Thyroid gland (tissue), 4 donors: Measurements from ENCODE around the gene ANO6. TPM values are rescaled to one million over a fixed set of nuclear protein-coding genes. Genes with fewer than 3 reads are reported as not detected.

Source experiments
- DNase-seq, 2 donors: peaks; one replicate each; pipeline ENCODE4 v3.0.0-alpha.2; 2019
- H3K27ac ChIP-seq, 3 donors: fragments of 200-600 bp; sonication (generic); 1 replicate in 2 of 3; 2 replicates in 1 of 3; pipeline ENCODE4 v1.5.1; 2016 to 2019; ENCODE audit warnings: mild to moderate bottlenecking in 1 of 3, moderate library complexity in 1 of 3
- H3K27me3 ChIP-seq: fragments of 200-600 bp; sonication (generic); one replicate; pipeline ENCODE4 v1.5.1; 2019
- H3K36me3 ChIP-seq, 2 donors: fragments of 200-600 bp; sonication (generic); one replicate each; pipeline ENCODE4 v1.5.1; 2016 to 2019
- H3K4me1 ChIP-seq, 2 donors: fragments of 200-600 bp; sonication (generic); one replicate each; pipeline ENCODE4 v1.5.1; 2017 to 2019
- H3K4me3 ChIP-seq, 3 donors: fragments of 200-600 bp; sonication (generic); replicated peaks in 1 of 3; 1 replicate in 2 of 3; 2 replicates in 1 of 3; pipeline ENCODE4 v1.5.1; 2016; ENCODE audit warnings: mild to moderate bottlenecking in 1 of 3
- H3K9me3 ChIP-seq: fragments of 200-600 bp; sonication (generic); one replicate; pipeline ENCODE4 v1.5.1; 2017
- POLR2A ChIP-seq, 2 donors: fragments of 450-650 bp; IDR thresholded peaks; one replicate each; pipeline ENCODE4 v1.6.1; 2017; ENCODE audit warnings: antibody characterized with exemption in 2 of 2, mild to moderate bottlenecking in 2 of 2, moderate library complexity in 1 of 2
- WGBS, 2 donors: methylation state at CpG; one replicate each; pipeline ENCODE4 v1.1.5; 2017; 5-methylcytosine and 5-hydroxymethylcytosine counted together
- intact Hi-C: fragments of 100-400 bp; cut with DNase I; formaldehyde crosslinking; loops from one replicate; pipeline ENCODE4 v1.15.1; 2023
- total RNA-seq, 4 donors: library from RNA; depleted of rRNA; stranded (reverse); fragments of >200 nt; gene quantifications; one replicate each; pipeline ENCODE4 v1.2.3, GENCODE V29; 2016
- TF ChIP-seq, protein P1 (sequence below), 6 experiments: fragments of 200-600 bp in 3 of 6; fragments of 450-650 bp in 3 of 6; sonication (generic) in 3 of 6; IDR thresholded peaks; one replicate each; pipeline ENCODE4 v1.5.1; 2016 to 2019; ENCODE audit warnings: antibody characterized with exemption in 6 of 6, mild to moderate bottlenecking in 2 of 6, inconsistent platforms in 1 of 6, moderate library complexity in 1 of 6

The ANO6 gene
- total RNA-seq, 4 donors from 2014 or later, result 37.3 to 61.1 (median 48.1) TPM

DNA sequence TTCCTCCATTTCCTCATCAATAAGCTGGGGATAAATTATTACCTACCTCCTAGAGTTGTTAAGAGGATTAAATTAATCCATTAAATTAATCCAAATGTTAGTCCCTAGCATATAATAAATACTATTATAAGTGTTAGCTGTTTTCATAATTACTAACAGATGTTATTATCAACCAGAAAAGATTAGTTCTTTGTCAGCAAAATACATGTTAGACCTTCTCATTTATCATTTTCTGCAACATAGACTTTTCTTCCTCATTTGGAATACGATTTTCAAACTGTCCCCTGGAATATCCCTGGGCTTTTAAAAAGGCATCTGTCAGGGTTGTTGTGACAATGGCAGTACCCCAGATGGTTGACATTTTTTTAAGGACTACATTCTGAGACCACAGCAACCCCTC is 133.1 kb downstream of the ANO6 start:
- H3K4me1 ChIP-seq, result no peaks in the 10 kb centered on the region
- TF ChIP-seq, protein P1, sequence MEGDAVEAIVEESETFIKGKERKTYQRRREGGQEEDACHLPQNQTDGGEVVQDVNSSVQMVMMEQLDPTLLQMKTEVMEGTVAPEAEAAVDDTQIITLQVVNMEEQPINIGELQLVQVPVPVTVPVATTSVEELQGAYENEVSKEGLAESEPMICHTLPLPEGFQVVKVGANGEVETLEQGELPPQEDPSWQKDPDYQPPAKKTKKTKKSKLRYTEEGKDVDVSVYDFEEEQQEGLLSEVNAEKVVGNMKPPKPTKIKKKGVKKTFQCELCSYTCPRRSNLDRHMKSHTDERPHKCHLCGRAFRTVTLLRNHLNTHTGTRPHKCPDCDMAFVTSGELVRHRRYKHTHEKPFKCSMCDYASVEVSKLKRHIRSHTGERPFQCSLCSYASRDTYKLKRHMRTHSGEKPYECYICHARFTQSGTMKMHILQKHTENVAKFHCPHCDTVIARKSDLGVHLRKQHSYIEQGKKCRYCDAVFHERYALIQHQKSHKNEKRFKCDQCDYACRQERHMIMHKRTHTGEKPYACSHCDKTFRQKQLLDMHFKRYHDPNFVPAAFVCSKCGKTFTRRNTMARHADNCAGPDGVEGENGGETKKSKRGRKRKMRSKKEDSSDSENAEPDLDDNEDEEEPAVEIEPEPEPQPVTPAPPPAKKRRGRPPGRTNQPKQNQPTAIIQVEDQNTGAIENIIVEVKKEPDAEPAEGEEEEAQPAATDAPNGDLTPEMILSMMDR (IDR thresholded peaks at IDR 0.05), result no peak
- no peak for TF ChIP-seq POLR2A (IDR thresholded peaks at IDR 0.05)
- H3K27me3 ChIP-seq, result no peaks in the 10 kb centered on the region
- no peaks in the 10 kb centered on the region for H3K9me3 ChIP-seq
- H3K4me3 ChIP-seq, result no peak overlapping the region
- H3K36me3 ChIP-seq, result peaks cover 0 to 6% of the 10 kb centered on the region in 2 donors
- DNase-seq, result no peak
- no peak overlapping the region for H3K27ac ChIP-seq
- intact Hi-C loops, result no loop called here
- WGBS, 2 donors, result 76 to 78% methylated on average over 1 of the region's 1 CpG

DNA sequence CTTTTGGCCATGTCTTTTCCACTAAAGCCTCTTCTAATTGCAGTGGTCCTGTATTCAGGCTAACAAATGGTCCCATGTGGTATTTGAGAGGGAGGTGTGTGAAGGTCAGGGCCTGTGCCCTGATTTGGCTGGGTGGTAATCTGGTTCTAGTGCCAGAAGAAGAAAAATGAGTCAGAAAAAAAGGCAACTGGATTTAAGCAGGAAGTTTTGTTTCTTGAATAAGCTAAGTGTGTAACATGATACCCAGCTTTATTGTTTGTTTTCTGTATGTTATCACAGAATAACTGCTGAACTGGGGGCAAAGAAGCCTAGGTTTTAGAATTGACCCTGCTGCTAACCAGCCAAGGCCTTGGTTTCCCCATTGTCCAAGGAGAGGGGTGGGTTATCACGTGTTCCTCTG is 134.0 kb downstream of the ANO6 start:
- no peak for TF ChIP-seq POLR2A (IDR thresholded peaks at IDR 0.05)
- TF ChIP-seq, protein P1 (IDR thresholded peaks at IDR 0.05), result no peak
- peaks cover 0 to 6% of the 10 kb centered on the region in 2 donors for H3K36me3 ChIP-seq
- H3K4me1 ChIP-seq, result no peaks in the 10 kb centered on the region
- WGBS, 2 donors, result 85 to 86% methylated on average over 1 of the region's 1 CpG
- intact Hi-C loops, result no loop called here
- no peak for DNase-seq
- no peaks in the 10 kb centered on the region for H3K9me3 ChIP-seq
- H3K4me3 ChIP-seq, result no peak overlapping the region
- H3K27ac ChIP-seq, result no peak overlapping the region
- no peaks in the 10 kb centered on the region for H3K27me3 ChIP-seq

DNA sequence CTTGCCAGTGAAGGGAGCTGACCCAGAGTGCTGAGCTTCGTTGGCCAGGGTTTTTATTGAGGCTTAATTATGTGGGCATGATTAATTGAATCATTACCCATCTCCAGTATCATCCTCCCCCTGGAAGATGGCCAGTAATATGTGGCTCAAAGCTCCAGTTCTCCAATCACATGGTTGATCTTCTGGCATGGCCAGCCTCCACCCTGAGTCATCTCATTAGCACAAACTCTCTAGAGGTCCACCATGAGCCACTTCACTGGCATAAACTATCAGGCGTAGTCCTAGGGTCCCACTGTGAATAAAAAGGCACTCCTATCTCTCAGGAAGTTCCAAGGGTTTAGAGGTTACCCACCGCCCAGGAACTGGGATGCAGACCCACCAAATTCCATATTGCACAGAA is 135.0 kb downstream of the ANO6 start:
- WGBS, 2 donors, result 91 to 94% methylated on average over 3 of the region's 3 CpGs
- Histone ChIP-seq H3K27me3 (no peaks in the 10 kb centered on the region), H3K4me1 (no peaks in the 10 kb centered on the region), H3K36me3 (peaks cover 0 to 6% of the 10 kb centered on the region in 2 donors), H3K4me3 (no peak overlapping the region), H3K27ac (no peak overlapping the region), H3K9me3 (no peaks in the 10 kb centered on the region)
- TF ChIP-seq, protein P1 (IDR thresholded peaks at IDR 0.05), result no peak
- no peak for TF ChIP-seq POLR2A (IDR thresholded peaks at IDR 0.05)
- DNase-seq, result peak in 1 of 2 donors; percentile 4
- intact Hi-C loops, result no loop called here

DNA sequence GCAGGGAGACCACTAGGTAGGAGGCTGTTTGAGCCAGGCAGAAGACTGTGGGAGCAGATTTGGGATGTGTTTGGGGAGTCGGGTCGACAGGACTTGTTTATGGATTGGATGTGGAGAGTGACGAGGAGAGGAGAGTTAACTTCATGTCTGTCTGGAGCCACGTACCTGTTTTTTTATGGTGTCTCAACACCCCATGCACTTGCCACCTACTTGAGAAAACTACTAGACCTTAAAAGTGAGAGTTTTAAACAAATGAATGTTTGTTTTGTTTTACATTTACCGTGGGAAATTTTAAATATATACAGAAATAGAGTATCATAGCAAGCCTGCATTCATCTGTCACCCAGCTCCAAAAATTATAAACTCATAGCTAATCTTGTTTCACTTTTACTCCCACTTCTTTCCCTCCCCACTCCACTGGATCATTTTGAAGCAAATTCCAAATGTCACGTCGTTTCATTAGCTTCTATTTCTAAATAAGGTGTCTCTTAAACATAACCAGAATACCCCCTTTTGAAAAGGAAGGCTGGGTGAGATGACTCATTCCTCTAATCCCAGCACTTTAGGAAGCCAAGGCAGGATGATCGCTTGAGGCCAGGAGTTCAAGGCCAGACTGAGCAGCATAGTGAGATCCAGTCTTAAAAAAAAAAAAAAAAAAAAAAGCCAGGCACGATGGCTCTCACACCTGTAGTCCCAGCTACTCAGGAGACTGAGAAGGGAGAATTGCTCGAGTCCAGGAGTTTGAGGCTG is 136.2 kb downstream of the ANO6 start:
- no peak for DNase-seq
- Histone ChIP-seq H3K36me3 (peaks cover 0 to 6% of the 10 kb centered on the region in 2 donors), H3K27ac (no peak overlapping the region), H3K9me3 (no peaks in the 10 kb centered on the region), H3K4me3 (no peak overlapping the region), H3K27me3 (no peaks in the 10 kb centered on the region), H3K4me1 (no peaks in the 10 kb centered on the region)
- TF ChIP-seq, protein P1 (IDR thresholded peaks at IDR 0.05), result no peak
- no peak for TF ChIP-seq POLR2A (IDR thresholded peaks at IDR 0.05)
- 75 to 79% methylated on average over 10 of the region's 10 CpGs for WGBS, 2 donors
- intact Hi-C loops, result no loop called here

DNA sequence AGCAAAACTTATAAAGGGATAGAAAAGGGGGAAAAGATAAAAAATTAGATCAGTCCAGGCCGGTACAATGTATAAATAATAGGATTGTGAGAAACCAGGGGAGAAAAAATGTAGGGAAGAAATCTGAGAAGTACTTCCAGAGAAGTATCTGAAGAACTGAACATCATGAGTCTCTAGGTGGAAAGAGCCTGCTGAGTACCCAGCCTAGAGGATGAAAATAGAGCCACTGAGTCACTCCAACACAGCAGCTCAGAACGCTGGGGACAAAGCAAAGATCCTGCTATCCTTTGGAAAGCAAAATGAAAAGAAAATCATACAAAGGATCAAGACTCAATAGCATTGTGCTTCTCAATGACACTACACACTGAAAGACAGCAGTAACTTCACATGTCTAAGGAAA is 138.0 kb downstream of the ANO6 start:
- Histone ChIP-seq H3K36me3 (peaks cover 0 to 6% of the 10 kb centered on the region in 2 donors), H3K27me3 (no peaks in the 10 kb centered on the region), H3K27ac (no peak overlapping the region), H3K9me3 (no peaks in the 10 kb centered on the region), H3K4me3 (no peak overlapping the region), H3K4me1 (peaks cover 0 to 12% of the 10 kb centered on the region in 2 donors)
- no peak for DNase-seq
- intact Hi-C loops, result no loop called here
- WGBS, 2 donors, result 85 to 93% methylated on average over 2 of the region's 2 CpGs
- no peak for TF ChIP-seq POLR2A (IDR thresholded peaks at IDR 0.05)
- TF ChIP-seq, protein P1 (IDR thresholded peaks at IDR 0.05), result no peak
